Epithelial cell of prostate (primary cell): ENCODE data around the gene UTS2R.
"Not testable (repeated sequence)": the region's sequence is repeated elsewhere in the genome, so short reads cannot be mapped to it uniquely, and the experiment has no call there.

Experiments used
- DNase-seq: peaks from one replicate; pipeline ENCODE4 v3.0.0-alpha.2; 2011; ENCODE audit warnings: low read depth, low spot score
- H3K27ac ChIP-seq: fragments of 450-650 bp; 2 replicates; pipeline ENCODE4 v1.5.1; 2017; ENCODE audit warnings: mild to moderate bottlenecking

The UTS2R gene

DNA sequence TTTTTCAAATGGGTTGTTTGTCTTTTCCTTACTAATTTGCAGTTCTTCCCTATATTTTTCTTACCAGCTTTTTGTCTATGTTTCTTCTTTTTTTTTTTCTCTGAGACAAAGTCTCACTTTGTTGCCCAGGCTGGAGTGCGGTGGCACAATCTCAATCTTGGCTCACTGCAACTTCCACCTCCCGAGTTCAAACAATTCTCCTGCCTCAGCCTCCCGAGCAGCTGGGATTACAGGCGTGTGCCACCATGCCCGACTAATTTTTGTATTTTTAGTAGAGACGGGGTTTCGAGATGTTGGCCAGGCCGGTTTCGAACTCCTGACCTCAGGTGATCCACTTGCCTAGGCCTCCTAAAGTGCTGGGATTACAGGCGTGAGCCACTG lies 1.5 kb downstream of the UTS2R start:
- H3K27ac ChIP-seq, DNase-seq: not testable (repeated sequence)

DNA sequence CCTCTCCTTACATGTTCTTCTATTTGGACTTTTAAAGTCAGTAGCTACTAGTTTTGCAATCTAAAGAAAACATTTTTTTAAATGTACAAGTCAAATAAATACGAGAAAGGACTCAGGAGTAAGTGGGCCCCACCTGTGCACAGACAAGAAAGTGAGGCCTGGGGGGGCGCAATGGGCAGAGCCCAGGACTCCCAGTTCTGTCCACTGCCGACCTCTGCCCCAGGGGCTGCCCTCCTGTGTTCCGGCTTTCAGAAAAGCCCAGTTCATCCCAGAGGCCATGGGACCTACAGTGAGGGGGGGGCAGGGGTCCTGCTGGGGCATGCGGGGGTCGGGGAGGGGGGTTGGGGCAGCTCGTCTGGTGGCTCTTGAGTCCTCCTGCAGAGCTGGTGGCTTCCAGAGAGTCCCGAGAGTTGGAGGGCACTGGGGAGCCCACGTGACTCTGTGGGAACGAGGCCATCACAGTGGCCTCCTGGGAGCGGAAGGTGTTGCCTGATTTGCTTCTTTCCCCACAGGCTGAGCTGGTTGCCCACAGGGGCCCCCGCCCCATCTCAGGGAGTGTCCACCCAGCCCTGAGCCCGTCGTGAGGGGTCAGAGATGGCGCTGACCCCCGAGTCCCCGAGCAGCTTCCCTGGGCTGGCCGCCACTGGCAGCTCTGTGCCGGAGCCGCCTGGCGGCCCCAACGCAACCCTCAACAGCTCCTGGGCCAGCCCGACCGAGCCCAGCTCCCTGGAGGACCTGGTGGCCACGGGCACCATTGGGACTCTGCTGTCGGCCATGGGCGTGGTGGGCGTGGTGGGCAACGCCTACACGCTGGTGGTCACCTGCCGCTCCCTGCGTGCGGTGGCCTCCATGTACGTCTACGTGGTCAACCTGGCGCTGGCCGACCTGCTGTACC lies 2.4 kb downstream of the UTS2R start:
- no peak for DNase-seq

DNA sequence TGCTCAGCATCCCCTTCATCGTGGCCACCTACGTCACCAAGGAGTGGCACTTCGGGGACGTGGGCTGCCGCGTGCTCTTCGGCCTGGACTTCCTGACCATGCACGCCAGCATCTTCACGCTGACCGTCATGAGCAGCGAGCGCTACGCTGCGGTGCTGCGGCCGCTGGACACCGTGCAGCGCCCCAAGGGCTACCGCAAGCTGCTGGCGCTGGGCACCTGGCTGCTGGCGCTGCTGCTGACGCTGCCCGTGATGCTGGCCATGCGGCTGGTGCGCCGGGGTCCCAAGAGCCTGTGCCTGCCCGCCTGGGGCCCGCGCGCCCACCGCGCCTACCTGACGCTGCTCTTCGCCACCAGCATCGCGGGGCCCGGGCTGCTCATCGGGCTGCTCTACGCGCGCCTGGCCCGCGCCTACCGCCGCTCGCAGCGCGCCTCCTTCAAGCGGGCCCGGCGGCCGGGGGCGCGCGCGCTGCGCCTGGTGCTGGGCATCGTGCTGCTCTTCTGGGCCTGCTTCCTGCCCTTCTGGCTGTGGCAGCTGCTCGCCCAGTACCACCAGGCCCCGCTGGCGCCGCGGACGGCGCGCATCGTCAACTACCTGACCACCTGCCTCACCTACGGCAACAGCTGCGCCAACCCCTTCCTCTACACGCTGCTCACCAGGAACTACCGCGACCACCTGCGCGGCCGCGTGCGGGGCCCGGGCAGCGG lies 3.2 kb downstream of the UTS2R start:
- DNase-seq = no peak
- H3K27ac ChIP-seq = no peak overlapping the region

More for the DNA sequence above, 2.4 kb downstream of the UTS2R start:
- no peak overlapping the region for H3K27ac ChIP-seq

DNA sequence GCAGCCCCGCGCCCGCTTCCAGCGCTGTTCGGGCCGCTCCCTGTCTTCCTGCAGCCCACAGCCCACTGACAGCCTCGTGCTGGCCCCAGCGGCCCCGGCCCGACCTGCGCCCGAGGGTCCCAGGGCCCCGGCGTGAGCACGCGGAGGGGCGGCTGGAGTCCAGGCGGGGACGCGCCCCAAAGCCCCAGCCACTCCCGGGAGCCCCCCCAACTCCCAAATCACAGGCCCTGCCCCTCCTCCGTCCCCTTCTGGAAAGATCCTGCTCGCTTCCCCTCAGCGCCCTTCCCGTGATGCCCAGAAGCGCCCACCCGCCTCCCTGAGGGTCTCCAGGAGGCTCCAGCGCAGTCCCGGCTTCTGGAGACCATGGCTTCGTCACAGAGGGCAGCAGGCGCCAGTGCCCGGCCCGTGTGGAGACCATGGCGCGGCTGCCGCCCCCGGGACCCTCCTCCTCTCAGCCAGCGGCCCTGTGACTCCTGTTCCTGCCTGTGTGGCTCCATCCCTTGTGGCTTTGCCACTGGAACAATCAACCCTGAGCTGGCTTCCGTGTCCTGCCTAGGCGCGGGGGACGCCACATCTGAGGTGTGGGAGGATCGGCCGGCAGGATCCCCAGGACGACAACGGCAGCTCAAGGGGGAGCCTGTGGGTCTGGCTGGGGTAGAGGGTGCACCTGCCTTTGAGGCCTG lies 3.9 kb downstream of the UTS2R start:
- DNase-seq = no peak
- H3K27ac ChIP-seq = no peak overlapping the region

DNA sequence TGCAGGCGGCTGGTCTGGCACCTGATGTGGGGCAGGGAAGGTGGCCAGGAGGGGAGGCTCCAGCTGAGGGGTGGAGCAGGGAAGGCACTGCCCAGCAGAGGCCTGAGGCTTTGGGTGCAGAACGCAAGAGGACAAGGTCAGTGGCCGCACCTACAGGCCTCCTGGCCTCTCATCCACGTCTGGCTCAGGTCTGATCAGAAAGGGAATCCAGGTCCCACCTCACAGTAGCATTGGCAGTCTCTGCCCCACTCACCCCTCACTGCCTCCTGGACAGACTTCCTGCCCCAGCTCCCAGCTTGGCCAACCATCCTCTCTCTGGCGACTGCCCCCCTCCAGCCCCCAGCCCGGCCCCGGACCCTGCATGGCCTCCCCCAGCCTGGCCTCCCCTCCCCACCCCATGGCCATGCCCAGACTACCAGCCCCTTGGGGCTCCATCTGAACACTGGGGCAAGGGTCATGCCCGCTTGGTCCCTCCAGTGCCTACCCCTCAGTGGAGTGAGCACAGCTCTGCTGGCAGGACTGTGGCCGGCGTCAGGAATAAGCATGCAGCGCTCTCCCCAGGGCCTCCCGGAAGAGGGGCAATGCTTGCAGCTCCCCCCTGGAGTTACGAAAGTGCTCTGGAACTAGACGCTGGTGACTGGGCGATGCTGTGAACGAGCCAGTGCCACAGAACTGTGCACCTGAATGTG lies 4.6 kb downstream of the UTS2R start:
- no peak for DNase-seq
- no peak overlapping the region for H3K27ac ChIP-seq

DNA sequence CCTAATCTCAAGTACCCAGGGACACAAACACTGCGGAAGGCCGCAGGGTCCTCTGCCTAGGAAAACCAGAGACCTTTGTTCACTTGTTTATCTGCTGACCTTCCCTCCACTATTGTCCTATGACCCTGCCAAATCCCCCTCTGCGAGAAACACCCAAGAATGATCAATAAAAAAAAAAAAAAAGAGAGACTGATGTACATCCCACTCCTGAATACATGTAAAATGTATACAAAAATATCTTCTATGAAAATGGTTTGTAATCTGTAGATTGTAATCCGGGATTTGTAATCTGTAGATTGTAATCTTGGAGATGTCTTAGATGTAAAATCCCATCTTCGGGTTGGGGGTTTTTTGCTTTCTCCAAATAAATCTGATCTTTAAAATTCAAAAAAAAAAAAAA lies 5.7 kb downstream of the UTS2R start:
- H3K27ac ChIP-seq, DNase-seq: not testable (repeated sequence)

DNA sequence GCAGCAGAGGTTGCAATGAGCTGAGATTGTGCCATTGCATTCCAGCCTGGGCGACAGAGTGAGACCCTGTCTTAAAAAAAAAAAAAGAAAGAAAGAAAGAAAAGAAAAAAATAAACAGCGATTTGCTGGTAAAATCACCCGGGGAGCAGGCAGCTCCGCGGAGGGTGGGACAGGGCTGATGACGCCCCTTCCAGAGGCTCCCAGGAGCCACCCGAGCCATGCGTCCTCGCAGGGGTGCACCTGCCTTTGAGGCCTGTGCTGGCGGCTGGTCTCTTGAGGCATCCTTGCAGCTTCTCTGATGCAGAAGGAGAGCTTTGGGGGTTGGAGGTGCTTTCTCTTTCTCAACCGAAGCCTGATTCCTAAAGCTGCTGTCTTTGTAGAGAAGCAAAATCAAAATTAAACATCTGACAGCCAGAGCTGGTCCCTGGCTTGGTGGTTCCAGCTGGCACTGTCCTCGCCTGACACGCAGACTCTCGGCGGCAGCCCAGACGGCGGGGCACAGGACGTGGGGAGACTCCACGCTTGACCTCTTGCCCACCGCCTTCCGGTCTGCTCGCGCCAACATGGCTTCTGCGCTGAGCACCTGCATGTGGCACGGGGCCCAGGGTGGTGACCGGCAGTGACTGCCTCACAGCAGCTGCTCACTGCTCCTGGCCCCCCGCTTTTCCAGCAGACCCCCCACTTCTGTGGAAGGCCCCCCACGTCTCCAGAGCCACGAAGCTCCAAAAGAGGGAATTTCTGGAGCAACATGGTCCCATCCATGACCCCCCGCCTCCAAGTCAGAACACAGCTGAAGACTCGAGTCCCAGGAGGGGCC lies 6.6 kb downstream of the UTS2R start:
- no peak for DNase-seq
- H3K27ac ChIP-seq = no peak overlapping the region

DNA sequence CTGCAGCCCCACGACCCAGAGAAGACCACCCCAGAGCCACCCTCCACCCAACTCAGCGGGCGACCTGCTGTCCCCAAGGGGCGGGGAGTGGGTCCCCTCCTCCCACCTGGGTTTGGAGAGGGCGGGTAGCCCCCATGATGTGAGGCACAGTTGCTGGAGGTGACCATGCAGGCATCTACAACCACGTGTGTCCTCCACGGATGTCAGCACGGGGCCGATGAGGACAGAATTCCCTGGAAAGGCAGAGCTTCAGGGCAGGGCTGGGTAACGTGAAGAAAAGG lies 7.1 kb downstream of the UTS2R start:
- no peak for DNase-seq
- no peak overlapping the region for H3K27ac ChIP-seq

DNA sequence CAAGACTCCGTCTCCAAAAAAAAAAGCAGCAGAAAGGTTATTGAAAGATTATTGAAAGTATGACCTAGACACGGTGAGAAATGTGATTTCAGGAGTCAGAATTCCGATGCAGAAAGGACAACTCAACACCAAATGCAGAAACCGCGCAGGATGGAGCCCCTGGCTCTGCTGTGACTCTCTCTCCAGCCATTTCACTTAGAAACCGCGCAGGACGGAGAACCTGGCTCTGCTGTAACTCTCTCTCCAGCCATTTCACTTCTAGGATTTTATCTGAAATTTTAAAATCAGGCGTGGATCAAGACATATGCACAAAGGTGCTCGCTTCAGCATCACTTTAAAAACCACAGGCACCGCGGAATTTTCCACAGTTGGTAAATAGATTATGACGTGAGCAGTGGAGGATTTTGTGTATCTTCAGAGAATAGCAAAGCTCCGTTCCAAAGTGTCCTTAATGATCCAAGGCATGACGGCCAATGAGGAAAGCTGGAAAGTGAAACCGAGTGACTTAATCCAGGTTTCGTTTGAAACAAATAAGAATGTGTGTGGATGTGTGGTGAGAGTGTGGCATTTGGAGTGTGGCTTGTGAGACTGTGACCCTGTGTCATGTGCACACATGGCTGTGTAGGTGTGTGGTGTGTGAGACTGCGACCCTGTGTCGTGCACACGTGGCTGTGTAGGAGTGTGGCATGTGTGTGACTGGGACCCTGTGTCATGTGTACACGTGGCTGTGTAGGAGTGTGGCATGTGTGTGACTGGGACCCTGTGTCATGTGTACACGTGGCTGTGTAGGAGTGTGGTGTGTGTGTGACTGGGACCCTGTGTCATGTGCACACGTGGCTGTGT lies 9.5 kb downstream of the UTS2R start:
- DNase-seq = no peak
- no peak overlapping the region for H3K27ac ChIP-seq

DNA sequence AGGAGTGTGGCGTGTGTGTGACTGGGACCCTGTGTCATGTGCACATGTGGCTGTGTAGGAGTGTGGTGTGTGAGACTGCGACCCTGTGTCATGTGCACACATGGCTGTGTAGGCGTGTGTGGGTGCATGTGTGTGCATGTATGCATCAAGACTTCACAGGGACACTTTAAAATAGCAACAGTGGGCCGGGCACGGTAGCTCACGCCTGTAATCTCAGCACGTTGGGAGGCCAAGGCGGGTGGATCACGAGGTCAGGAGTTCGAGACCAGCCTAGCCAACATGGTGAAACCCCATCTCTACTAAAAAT lies 10.1 kb downstream of the UTS2R start:
- H3K27ac ChIP-seq, DNase-seq: not testable (repeated sequence)

DNA sequence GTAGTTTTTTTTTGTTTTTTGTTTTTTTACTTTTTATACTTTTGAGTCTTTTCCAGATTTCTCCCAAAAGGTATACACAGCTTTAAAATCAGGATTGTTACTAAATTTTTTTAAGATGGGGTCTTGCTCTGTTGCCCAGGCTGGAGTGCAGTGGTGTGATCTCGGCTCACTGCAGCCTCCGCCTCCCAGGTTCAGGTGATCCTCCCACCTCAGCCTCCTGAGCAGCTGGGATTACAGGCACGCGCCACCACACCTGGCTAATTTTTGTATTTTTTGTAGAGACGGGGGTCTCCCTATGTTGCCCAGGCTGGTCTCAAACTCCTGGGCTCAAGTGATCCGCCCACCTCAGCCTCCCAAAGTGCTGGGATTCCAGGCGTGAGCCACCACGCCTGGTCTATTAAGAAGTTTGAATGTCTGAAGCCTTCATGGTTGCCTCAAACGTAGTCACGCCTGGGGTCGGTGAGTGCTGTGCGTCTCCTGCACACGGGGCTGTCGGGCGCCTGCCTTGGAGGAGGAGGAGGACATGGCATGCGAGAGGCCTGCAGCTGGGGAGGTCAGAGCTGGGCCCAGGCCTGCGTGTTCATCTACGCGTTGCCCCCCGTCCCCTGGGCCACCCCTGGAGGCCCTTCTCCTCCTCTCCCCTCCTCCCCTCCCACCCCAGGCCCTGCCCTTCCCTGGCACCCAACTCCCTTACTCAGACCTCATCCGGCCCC lies 10.8 kb downstream of the UTS2R start:
- DNase-seq, H3K27ac ChIP-seq: not testable (repeated sequence)

DNA sequence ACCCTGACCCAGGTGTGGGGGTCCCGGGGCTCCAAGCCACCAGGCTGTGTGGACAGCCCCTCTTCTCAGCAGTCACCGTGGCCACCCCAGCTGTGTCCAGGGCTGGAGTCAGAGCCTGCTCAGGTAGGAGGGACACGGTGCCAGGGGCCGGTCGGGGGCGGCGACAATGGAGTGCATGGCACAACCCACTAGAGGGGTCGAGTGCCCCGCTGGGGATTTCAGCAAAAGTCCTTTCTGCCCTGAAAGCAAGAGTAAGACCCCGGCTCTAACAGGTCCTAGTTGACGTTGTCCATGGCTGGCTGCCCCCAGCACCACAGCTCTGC lies 11.3 kb downstream of the UTS2R start:
- no peak overlapping the region for H3K27ac ChIP-seq
- DNase-seq = no peak

DNA sequence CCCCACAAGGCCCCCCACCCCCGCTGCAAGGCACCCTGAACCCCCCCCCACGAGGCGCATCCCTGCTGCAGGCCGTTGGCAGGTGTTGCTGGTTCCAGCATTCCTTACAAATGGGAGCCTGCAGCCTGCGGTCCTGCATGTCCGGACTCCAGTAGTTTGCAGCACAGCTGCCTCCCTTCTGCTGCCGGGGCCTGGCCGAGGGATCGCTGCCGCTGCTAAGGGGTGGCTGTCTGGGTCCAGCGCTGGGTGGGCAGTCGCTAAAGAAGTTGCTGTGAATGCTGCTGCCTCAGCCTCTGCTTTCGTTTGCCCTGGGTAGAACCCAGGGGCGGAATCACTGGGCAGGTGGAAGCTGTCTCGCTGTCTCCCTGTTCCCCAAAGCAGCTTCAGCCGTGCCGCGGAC lies 11.8 kb downstream of the UTS2R start:
- no peak for DNase-seq
- no peak overlapping the region for H3K27ac ChIP-seq

DNA sequence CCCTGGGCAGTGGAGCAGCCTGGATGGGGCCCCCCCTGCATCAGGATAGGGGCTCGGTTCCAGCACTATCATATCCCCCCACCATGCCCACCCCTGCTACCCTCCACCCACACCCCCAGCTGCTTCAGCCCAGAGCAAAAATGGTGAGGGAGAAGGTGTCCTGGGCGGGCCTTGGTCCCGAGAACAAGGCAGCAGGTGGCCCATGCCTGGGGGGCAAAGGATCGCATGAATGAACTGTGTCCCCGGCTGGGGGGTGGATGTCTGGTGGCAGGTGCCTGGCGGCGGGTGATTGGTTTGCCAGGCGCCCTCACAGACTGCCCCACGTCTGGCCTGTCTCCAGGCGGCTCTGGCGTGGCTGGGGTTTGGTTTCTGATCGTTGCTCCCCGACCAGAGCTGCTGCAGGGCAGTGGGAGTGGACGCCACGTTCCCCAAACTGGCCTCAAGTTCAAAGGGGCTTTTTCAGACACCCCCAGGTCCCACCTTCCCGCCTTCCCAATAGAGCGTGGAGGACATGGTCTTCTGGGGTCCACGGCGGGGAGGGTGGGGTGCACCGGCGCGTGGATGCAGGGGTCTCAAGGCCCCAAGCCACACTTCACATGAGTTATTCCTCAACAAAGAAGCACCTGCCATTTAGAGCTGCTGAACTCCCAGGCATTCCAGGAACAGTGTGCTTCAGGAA lies 12.6 kb downstream of the UTS2R start:
- H3K27ac ChIP-seq = no peak overlapping the region
- DNase-seq = peak; percentile 43

DNA sequence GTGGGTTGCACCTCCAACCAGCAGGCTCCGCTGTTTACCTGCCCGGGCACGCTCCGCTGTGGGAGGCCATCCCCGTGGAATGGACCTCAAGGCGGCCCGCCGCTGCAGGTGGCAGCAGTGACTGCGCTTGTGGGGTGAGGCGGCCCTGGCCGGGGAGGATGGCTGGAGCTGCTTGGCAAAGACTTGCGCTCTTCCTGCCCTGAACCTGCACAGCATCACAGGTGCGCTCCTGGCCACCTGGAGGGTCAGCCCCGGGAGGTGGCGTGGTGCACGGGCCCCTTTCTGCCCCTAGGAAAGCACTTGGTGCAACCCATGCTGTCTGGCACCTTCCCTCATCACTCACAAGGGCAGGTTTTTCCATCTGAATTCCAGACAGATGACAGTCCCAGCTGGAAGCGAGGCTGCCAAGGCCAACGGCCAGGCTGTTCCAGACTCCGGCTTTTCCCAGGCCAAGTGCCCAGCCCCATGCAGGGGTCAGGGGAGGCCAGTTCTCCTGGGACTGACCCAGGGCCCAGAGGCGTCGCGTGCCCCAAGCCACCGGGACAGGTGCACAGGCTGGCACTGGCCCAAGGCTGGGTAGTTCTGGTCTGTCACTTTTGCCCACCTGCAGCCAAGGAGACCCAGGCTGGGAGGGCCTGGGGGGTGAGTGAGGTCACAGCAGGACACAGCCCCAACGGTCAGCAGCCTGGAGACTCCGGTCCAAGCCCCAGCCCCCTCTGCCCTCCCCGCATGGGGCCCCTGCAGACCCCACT lies 13.3 kb downstream of the UTS2R start:
- H3K27ac ChIP-seq = no peak overlapping the region
- DNase-seq = no peak

DNA sequence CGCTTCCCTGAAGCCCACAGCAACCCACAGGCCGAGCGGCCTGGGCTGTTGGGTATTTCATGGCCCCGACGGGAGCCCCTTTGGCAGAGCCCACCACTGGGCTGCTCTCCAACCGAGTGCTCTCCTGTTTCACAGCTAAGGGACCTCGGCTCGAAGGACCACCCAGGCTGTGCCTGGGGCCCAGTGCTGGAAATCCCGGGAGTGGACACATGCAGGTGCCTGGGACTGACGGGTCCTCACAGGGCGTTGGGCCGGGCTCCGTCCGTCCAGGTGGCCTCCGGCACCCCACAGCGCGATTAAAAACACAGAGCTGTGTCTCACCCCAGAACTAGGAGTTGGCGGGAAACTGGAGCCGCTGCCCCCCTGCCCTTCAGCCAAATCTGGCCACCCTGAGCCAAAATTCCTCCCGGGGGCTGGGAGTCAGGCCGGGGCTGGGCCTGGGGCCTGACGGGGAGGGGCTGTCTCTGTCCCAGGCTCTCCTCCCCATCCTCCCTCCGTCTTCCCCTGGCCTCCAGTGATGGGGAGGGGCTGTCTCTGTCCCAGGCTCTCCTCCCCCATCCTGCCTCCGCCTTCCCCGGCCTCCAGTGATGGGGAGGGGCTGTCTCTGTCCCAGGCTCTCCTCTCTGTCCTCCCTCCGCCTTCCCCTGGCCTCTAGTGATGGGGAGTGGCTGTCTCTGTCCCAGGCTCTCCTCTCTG lies 14.1 kb downstream of the UTS2R start:
- H3K27ac ChIP-seq = no peak overlapping the region
- DNase-seq = no peak

DNA sequence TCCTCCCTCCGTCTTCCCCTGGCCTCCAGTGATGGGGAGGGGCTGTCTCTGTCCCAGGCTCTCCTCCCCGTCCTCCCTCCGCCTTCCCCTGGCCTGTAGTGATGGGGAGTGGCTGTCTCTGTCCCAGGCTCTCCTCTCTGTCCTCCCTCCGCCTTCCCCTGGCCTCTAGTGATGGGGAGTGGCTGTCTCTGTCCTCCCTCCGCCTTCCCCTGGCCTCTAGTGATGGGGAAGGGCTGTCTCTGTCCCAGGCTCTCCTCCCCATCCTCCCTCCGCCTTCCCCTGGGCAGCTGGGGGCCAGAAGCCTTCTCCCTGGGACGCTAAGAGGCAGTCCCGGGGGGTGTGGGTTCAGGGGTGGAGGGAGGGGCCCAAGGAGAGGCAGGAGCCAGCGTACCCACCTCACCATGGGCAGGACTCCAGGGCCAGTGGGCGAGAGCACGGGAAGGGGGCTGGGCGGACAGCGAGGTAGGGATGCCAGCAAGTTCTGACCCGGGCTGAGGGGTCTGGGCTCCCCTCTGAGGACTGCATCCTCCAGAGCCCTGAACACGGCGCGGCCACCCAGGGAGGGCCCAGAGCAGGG lies 14.8 kb downstream of the UTS2R start:
- no peak for DNase-seq
- H3K27ac ChIP-seq = no peak overlapping the region
